ENCODE data around the gene BGLAP.

DNA sequence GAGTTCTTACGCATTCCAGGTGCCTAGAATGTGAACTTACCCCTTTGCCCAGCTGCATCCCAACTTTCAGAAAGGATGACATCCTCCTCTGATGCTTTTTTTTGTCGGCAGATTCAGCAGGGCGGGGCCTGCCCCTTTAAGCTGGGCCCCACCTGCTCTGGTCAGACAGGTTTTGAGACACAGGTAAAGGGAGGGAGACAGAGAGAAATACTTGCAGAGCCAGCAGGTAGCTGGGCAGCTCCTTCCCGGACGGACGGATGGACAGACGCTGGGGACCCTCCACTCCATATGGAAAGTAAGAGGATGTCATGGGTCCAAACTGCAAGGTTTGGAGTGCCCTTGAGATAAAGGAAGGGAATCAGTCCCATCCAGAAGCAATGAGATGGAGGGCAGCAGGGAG, 42.1 kb downstream of the BGLAP start, which contains the start of gene TMEM79:
- TF ChIP-seq, protein P1, sequence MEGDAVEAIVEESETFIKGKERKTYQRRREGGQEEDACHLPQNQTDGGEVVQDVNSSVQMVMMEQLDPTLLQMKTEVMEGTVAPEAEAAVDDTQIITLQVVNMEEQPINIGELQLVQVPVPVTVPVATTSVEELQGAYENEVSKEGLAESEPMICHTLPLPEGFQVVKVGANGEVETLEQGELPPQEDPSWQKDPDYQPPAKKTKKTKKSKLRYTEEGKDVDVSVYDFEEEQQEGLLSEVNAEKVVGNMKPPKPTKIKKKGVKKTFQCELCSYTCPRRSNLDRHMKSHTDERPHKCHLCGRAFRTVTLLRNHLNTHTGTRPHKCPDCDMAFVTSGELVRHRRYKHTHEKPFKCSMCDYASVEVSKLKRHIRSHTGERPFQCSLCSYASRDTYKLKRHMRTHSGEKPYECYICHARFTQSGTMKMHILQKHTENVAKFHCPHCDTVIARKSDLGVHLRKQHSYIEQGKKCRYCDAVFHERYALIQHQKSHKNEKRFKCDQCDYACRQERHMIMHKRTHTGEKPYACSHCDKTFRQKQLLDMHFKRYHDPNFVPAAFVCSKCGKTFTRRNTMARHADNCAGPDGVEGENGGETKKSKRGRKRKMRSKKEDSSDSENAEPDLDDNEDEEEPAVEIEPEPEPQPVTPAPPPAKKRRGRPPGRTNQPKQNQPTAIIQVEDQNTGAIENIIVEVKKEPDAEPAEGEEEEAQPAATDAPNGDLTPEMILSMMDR (IDR thresholded peaks at IDR 0.05) = no peak
- TF ChIP-seq EZH2 (IDR thresholded peaks at IDR 0.05; ENCODE audit: borderline replicate concordance, insufficient read depth, low read depth, low read length, poor library complexity, severe bottlenecking) = no peak

Data from B cell (primary cell).